Stimulated activated CD4-positive, alpha-beta T cell treated with anti-CD3 and anti-CD28 coated beads, TNF-alpha, amount 100 ng/mL, for 24 hours (primary cell): ENCODE results near the gene DAP3.

Experiments
- DNase-seq, 3 experiments: peaks; one replicate each; pipeline ENCODE4 v3.0.0-alpha.2; 2020; ENCODE audit warnings: low read depth in 3 of 3

Gene DAP3

DNA sequence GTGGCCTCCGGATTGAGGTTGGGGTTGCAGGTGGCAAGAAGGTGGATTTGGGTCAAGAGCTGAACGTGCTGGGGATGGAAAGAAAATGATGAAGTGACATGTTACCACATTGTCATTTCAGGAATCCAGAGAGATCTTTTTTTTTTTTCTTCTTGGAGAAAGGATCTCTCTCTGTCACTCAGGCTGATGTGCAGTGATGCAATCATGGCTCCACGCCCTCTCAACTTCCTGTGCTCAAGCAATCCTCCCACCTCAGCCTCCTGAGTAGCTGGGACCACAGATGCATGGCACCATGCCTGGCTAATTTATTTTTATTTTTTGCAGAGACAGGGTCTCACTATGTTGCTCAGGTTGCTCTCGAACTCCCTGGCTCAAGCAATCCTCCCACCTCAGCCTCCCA is 87.5 kb downstream of the DAP3 start:
- no peak for DNase-seq

DNA sequence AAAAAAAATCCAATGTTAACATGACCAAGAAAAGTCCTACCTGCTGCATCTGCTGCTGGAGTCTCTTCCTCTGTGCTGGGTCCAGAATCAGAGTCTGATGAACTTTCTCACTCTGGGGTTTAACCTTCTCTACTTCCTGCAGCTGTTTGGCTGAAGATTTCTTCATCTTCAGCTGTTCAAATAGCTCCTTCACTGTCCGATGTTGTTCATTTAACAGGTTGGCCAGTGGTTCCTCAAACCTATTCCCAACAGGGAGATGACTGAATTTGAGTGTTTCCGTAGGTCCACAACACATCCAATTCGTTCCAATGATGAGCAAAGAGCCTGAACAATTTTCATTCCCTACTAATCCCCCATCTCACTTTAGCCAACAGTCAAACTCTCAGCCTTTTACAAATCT is 88.7 kb downstream of the DAP3 start:
- DNase-seq = no peak
